ENCODE results near the gene CDC16. TPM values are rescaled to one million over a fixed set of nuclear protein-coding genes. Genes with fewer than 3 reads are reported as not detected.

The CDC16 gene
- polyA plus RNA-seq, 1 experiment: 112 TPM

- no peak overlapping the region for H3K4me3 ChIP-seq (ENCODE audit: low read depth, low read length)
- POLR2A ChIA-PET: no interaction called here
- H3K27me3 ChIP-seq (ENCODE audit: control insufficient read depth, insufficient read depth, low read length): no peaks in the 10 kb centered on the region
- CTCF ChIA-PET: no interaction called here
- no peak overlapping the region for H3K27ac ChIP-seq (ENCODE audit: low read depth, low read length)
- no peak for DNase-seq (ENCODE audit: low read depth, low spot score)
- no peaks in the 10 kb centered on the region for H3K9me3 ChIP-seq (ENCODE audit: control insufficient read depth, insufficient read depth, low read length)
- TF ChIP-seq, protein P1, sequence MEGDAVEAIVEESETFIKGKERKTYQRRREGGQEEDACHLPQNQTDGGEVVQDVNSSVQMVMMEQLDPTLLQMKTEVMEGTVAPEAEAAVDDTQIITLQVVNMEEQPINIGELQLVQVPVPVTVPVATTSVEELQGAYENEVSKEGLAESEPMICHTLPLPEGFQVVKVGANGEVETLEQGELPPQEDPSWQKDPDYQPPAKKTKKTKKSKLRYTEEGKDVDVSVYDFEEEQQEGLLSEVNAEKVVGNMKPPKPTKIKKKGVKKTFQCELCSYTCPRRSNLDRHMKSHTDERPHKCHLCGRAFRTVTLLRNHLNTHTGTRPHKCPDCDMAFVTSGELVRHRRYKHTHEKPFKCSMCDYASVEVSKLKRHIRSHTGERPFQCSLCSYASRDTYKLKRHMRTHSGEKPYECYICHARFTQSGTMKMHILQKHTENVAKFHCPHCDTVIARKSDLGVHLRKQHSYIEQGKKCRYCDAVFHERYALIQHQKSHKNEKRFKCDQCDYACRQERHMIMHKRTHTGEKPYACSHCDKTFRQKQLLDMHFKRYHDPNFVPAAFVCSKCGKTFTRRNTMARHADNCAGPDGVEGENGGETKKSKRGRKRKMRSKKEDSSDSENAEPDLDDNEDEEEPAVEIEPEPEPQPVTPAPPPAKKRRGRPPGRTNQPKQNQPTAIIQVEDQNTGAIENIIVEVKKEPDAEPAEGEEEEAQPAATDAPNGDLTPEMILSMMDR (IDR thresholded peaks at IDR 0.05; ENCODE audit: low read depth, low read length): no peak
Measured at GRCh38 chr13:114283576-114283975, 48.9 kb downstream of the CDC16 start.

- ChIA-PET POLR2A (no interaction called here), CTCF (no interaction called here)
- TF ChIP-seq, protein P1 (IDR thresholded peaks at IDR 0.05; ENCODE audit: low read depth, low read length): no peak
Measured at GRCh38 chr13:114284680-114285079, 50.0 kb downstream of the CDC16 start.

DNA sequence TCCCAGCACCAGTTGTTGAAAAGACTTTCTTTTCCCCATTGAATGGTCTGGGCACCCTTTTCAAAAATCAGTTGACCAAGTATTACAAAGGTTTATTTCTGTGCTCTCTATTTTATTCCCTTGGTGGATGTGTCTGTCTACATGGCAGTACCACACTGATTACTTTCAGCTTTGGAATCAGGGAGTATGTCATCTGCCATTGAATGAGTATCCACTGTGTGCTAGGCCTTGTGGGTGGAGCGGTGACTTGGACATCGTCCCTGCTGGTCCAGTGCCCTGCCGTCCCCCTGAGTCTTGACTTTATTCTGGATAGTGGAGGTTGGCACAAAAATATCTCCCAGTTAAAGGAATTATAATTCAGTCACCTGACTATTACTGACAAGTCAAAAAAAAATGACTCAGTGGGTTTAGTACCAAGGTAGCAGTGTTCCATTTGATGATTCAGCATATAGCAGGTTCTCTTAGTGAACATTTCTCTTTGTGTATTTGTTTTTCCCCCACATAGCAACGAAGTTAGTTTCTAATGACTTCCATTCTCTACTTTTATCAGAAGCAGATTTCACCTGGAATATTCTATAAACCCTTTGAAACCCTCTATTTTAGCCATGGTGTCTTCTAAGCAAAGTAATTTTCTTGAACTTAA, 50.6 kb downstream of the CDC16 start:
- DNase-seq (ENCODE audit: low read depth, low spot score): no peak
- TF ChIP-seq, protein P1 (IDR thresholded peaks at IDR 0.05; ENCODE audit: low read depth, low read length): no peak
- CTCF ChIA-PET: no interaction called here

More at GRCh38 chr13:114284680-114285079, 50.0 kb downstream of the CDC16 start:
- Histone ChIP-seq H3K4me3 (ENCODE audit: low read depth, low read length) (no peak overlapping the region), H3K27me3 (ENCODE audit: control insufficient read depth, insufficient read depth, low read length) (no peaks in the 10 kb centered on the region), H3K27ac (ENCODE audit: low read depth, low read length) (no peak overlapping the region), H3K9me3 (ENCODE audit: control insufficient read depth, insufficient read depth, low read length) (no peaks in the 10 kb centered on the region)
- no peak for DNase-seq (ENCODE audit: low read depth, low spot score)

DNA sequence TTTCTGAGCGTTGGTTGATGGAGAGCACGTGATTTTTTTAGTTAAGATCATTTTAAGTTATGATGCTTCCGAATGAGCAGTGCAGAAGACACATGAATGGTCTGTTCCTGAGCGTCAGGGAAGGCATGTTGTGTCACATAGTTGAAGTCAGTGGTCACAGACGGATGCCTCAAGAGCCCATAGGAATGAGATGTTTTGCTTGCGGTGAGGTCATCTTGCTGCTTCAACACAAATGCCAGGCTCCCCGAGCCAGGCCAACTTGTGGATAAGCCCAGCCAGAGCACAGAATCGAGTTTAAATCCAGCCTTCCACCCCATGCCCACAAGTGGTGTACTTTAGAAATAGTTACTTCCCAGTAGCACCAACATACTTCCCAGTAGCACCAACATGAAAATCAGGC, 52.1 kb downstream of the CDC16 start:
- CTCF ChIA-PET: no interaction called here
- DNase-seq (ENCODE audit: low read depth, low spot score): no peak
- Histone ChIP-seq H3K9me3 (ENCODE audit: control insufficient read depth, insufficient read depth, low read length) (no peaks in the 10 kb centered on the region), H3K4me3 (ENCODE audit: low read depth, low read length) (no peak overlapping the region), H3K27ac (ENCODE audit: low read depth, low read length) (peak overlapping the region; percentile 11), H3K27me3 (ENCODE audit: control insufficient read depth, insufficient read depth, low read length) (no peaks in the 10 kb centered on the region)
- POLR2A ChIA-PET: no interaction called here
- TF ChIP-seq, protein P1 (IDR thresholded peaks at IDR 0.05; ENCODE audit: low read depth, low read length): no peak

More for the DNA sequence above, 50.6 kb downstream of the CDC16 start:
- no peaks in the 10 kb centered on the region for H3K9me3 ChIP-seq (ENCODE audit: control insufficient read depth, insufficient read depth, low read length)
- no peak overlapping the region for H3K4me3 ChIP-seq (ENCODE audit: low read depth, low read length)
- no peak overlapping the region for H3K27ac ChIP-seq (ENCODE audit: low read depth, low read length)
- no peaks in the 10 kb centered on the region for H3K27me3 ChIP-seq (ENCODE audit: control insufficient read depth, insufficient read depth, low read length)
- POLR2A ChIA-PET: no interaction called here

- TF ChIP-seq, protein P1 (IDR thresholded peaks at IDR 0.05; ENCODE audit: low read depth, low read length): no peak
- Histone ChIP-seq H3K9me3 (ENCODE audit: control insufficient read depth, insufficient read depth, low read length) (no peaks in the 10 kb centered on the region), H3K27me3 (ENCODE audit: control insufficient read depth, insufficient read depth, low read length) (no peaks in the 10 kb centered on the region), H3K27ac (ENCODE audit: low read depth, low read length) (no peak overlapping the region), H3K4me3 (ENCODE audit: low read depth, low read length) (no peak overlapping the region)
- CTCF ChIA-PET: no interaction called here
- no peak for DNase-seq (ENCODE audit: low read depth, low spot score)
- POLR2A ChIA-PET: no interaction called here
Measured at GRCh38 chr13:114288157-114288591, 53.5 kb downstream of the CDC16 start.

Measured in AG04450 (cell line).